ENCODE results near the gene FIG4. TPM values are rescaled to one million over a fixed set of nuclear protein-coding genes. Genes with fewer than 3 reads are reported as not detected.
"Not testable (repeated sequence)": the region's sequence is repeated elsewhere in the genome, so short reads cannot be mapped to it uniquely, and the experiment has no call there.

FIG4 gene
- total RNA-seq, 1 donor from 2014 or later: 8.0 TPM

- Histone ChIP-seq H3K4me3 (no peak overlapping the region), H3K36me3 (peaks cover 41% of the 10 kb centered on the region), H3K27me3 (ENCODE audit: low read depth) (no peaks in the 10 kb centered on the region), H3K4me1 (peaks cover 10% of the 10 kb centered on the region), H3K9me3 (replicated peaks) (no peaks in the 10 kb centered on the region), H3K27ac (replicated peaks) (no peak overlapping the region)
- intact Hi-C loops (cut with micrococcal nuclease): no loop called here
- DNase-seq: no peak
- TF ChIP-seq, protein P1, sequence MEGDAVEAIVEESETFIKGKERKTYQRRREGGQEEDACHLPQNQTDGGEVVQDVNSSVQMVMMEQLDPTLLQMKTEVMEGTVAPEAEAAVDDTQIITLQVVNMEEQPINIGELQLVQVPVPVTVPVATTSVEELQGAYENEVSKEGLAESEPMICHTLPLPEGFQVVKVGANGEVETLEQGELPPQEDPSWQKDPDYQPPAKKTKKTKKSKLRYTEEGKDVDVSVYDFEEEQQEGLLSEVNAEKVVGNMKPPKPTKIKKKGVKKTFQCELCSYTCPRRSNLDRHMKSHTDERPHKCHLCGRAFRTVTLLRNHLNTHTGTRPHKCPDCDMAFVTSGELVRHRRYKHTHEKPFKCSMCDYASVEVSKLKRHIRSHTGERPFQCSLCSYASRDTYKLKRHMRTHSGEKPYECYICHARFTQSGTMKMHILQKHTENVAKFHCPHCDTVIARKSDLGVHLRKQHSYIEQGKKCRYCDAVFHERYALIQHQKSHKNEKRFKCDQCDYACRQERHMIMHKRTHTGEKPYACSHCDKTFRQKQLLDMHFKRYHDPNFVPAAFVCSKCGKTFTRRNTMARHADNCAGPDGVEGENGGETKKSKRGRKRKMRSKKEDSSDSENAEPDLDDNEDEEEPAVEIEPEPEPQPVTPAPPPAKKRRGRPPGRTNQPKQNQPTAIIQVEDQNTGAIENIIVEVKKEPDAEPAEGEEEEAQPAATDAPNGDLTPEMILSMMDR (IDR thresholded peaks at IDR 0.05; ENCODE audit: borderline replicate concordance): no peak
These were observed 133.0 kb downstream of the FIG4 start for GRCh38 chr6:109824105-109824504.

- H3K4me1 ChIP-seq: peaks cover 10% of the 10 kb centered on the region
- H3K36me3 ChIP-seq: peaks cover 58% of the 10 kb centered on the region
- intact Hi-C loops (cut with micrococcal nuclease): no loop called here
- peaks cover 15% of the 10 kb centered on the region for H3K9me3 ChIP-seq (replicated peaks)
- no peak overlapping the region for H3K27ac ChIP-seq (replicated peaks)
- TF ChIP-seq, protein P1 (IDR thresholded peaks at IDR 0.05; ENCODE audit: borderline replicate concordance): no peak
- DNase-seq: no peak
- H3K27me3 ChIP-seq (ENCODE audit: low read depth): no peaks in the 10 kb centered on the region
- no peak overlapping the region for H3K4me3 ChIP-seq
These were observed 135.5 kb downstream of the FIG4 start for GRCh38 chr6:109826551-109826950.

DNA sequence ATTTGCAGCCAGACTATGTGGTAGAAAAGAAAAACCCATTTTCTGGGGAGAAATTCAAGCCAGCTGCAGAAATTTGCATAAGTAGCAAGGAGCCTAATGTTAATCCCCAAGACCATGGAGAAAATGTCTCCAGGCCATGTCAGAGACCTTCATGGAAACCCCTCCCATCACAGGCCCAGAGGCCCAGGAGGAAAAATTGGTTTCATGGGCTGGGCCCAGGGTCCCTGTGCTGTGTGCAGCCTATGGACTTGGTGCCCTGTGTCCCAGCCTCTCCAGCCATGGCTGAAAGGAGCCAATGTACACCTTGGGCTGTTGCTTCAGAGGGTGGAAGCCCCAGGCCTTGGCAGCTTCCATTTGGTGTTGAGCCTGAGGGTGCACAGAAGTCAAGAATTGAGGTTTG, 140.3 kb downstream of the FIG4 start:
- DNase-seq; H3K27me3 ChIP-seq (ENCODE audit: low read depth); H3K27ac ChIP-seq (replicated peaks); H3K4me3 ChIP-seq; H3K4me1 ChIP-seq; intact Hi-C loops (cut with micrococcal nuclease): not testable (repeated sequence)
- peaks cover 39% of the 10 kb centered on the region for H3K36me3 ChIP-seq
- peaks cover 15% of the 10 kb centered on the region for H3K9me3 ChIP-seq (replicated peaks)

DNA sequence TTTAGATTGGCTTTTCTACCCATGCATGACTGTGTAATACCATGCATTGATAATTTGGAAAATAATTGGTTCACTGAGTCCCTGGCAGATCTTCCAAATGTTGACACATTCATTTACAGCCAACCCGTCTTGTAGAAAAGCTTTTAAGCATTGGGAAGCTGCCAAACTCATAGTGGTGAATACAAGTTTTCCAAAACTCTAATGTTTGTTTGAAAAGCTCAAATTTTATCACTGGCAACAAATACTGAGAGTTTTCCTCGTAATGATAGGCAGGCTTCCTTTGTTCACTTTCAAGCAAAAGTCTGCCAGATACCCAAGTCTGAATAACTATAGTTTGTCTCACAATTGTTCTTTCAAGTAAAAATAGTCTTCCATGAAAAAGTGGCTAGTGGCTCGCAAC, 143.0 kb downstream of the FIG4 start:
- Histone ChIP-seq H3K4me1 (no peaks in the 10 kb centered on the region), H3K4me3 (no peak overlapping the region), H3K27ac (replicated peaks) (no peak overlapping the region), H3K27me3 (ENCODE audit: low read depth) (no peaks in the 10 kb centered on the region), H3K36me3 (peaks cover 17% of the 10 kb centered on the region), H3K9me3 (replicated peaks) (peaks cover 15% of the 10 kb centered on the region)
- intact Hi-C loops (cut with micrococcal nuclease): no loop called here
- DNase-seq: no peak
- TF ChIP-seq, protein P1 (IDR thresholded peaks at IDR 0.05; ENCODE audit: borderline replicate concordance): no peak

- intact Hi-C loops (cut with micrococcal nuclease): no loop called here
- TF ChIP-seq, protein P1 (IDR thresholded peaks at IDR 0.05; ENCODE audit: borderline replicate concordance): no peak
- Histone ChIP-seq H3K36me3 (peaks cover 11% of the 10 kb centered on the region), H3K4me3 (no peak overlapping the region), H3K4me1 (no peaks in the 10 kb centered on the region), H3K9me3 (replicated peaks) (peaks cover 8% of the 10 kb centered on the region), H3K27ac (replicated peaks) (no peak overlapping the region), H3K27me3 (ENCODE audit: low read depth) (no peaks in the 10 kb centered on the region)
- DNase-seq: no peak
These were observed 143.7 kb downstream of the FIG4 start for GRCh38 chr6:109834595-109835437.

DNA sequence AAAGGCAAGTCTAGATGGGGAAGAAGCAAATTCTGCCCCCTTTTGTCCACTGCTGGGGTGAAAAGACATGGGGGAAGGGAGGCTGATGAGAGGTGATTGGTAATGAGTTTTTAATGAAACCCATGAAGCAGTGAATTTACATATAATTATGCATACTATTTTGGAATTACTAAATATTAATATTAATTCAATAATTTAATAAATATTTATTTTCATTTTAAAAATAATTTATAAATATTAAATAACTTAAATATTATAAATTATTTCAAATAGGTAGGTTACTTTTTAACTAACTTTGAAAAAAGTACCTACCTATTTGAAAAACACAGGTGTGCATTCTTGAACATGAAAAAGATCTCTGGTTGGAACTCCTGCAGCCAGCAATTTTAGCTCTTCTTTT, 148.9 kb downstream of the FIG4 start:
- intact Hi-C loops (cut with micrococcal nuclease): no loop called here
- DNase-seq: no peak
- Histone ChIP-seq H3K4me3 (no peak overlapping the region), H3K9me3 (replicated peaks) (no peaks in the 10 kb centered on the region), H3K27ac (replicated peaks) (no peak overlapping the region), H3K27me3 (ENCODE audit: low read depth) (no peaks in the 10 kb centered on the region), H3K4me1 (no peaks in the 10 kb centered on the region), H3K36me3 (no peaks in the 10 kb centered on the region)
- TF ChIP-seq, protein P1 (IDR thresholded peaks at IDR 0.05; ENCODE audit: borderline replicate concordance): no peak

Data from left ventricle myocardium inferior (tissue), 1 donor.